RWPE2 (cell line): ENCODE results near the gene LRRTM4.

Experiments
- ATAC-seq: fragments of 200-7000 bp; cut with Tn5 transposase; 3 replicates; pipeline ENCODE4 v1.9.1; 2021; ENCODE audit warnings: low read depth
- DNase-seq: peaks from one replicate; pipeline ENCODE4 v3.0.0-alpha.2; 2020; ENCODE audit warnings: low spot score
- H3K27ac ChIP-seq: fragments of 450-650 bp; 2 replicates; pipeline ENCODE4 v1.5.1; 2017; ENCODE audit warnings: mild to moderate bottlenecking; ENCODE audit not compliant: poor library complexity, severe bottlenecking
- H3K27me3 ChIP-seq: fragments of 250-450 bp; sonication (Bioruptor Pico); 2 replicates; pipeline ENCODE4 v1.5.1; 2021; ENCODE audit warnings: mild to moderate bottlenecking, moderate library complexity; ENCODE audit not compliant: insufficient read depth, poor library complexity, severe bottlenecking
- H3K36me3 ChIP-seq: fragments of 250-450 bp; sonication (Bioruptor Pico); 2 replicates; pipeline ENCODE4 v1.5.1; 2020; ENCODE audit warnings: low read depth, mild to moderate bottlenecking, moderate library complexity
- H3K4me1 ChIP-seq: fragments of 250-450 bp; sonication (Bioruptor Pico); 2 replicates; pipeline ENCODE4 v1.5.1; 2021; ENCODE audit warnings: mild to moderate bottlenecking, moderate library complexity; ENCODE audit not compliant: insufficient read depth, poor library complexity, severe bottlenecking
- H3K4me3 ChIP-seq: fragments of 250-450 bp; sonication (Bioruptor Pico); 2 replicates; pipeline ENCODE4 v1.5.1; 2021; ENCODE audit warnings: mild to moderate bottlenecking, moderate library complexity; ENCODE audit not compliant: severe bottlenecking
- H3K9me3 ChIP-seq: fragments of 250-450 bp; sonication (Bioruptor Pico); 2 replicates; pipeline ENCODE4 v1.5.1; 2021; ENCODE audit warnings: mild to moderate bottlenecking, moderate library complexity; ENCODE audit not compliant: severe bottlenecking
- TF ChIP-seq, protein P1 (sequence below): fragments of 450-650 bp; IDR thresholded peaks from one replicate; pipeline ENCODE4 v1.5.1; 2017; ENCODE audit warnings: mild to moderate bottlenecking, moderate library complexity; ENCODE audit not compliant: poor library complexity, severe bottlenecking

Gene LRRTM4

DNA sequence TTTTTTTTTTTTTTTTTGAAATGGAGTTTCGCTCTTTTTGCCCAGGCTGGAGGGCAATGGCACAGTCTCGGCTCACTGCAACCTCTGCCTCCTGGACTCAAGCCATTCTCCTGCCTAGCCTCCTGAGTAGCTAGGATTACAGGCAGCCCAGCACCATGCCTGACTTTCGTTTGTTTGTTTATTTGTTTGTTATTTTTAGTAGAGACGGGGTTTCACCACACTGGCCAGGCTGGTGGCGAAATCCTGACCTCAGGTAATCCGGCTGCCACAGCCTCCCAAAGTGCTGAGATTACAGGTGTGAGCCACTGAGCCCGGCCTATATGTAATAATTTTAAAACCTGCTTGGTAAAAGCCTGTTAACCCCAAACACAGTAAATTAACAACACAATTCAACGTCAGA is 435.7 kb downstream of the LRRTM4 start:
- TF ChIP-seq, protein P1, sequence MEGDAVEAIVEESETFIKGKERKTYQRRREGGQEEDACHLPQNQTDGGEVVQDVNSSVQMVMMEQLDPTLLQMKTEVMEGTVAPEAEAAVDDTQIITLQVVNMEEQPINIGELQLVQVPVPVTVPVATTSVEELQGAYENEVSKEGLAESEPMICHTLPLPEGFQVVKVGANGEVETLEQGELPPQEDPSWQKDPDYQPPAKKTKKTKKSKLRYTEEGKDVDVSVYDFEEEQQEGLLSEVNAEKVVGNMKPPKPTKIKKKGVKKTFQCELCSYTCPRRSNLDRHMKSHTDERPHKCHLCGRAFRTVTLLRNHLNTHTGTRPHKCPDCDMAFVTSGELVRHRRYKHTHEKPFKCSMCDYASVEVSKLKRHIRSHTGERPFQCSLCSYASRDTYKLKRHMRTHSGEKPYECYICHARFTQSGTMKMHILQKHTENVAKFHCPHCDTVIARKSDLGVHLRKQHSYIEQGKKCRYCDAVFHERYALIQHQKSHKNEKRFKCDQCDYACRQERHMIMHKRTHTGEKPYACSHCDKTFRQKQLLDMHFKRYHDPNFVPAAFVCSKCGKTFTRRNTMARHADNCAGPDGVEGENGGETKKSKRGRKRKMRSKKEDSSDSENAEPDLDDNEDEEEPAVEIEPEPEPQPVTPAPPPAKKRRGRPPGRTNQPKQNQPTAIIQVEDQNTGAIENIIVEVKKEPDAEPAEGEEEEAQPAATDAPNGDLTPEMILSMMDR, result no peak
- Histone ChIP-seq H3K4me3 (no peak overlapping the region), H3K27ac (no peak overlapping the region)

GRCh38 chr2:77086051-77086450 is 436.1 kb downstream of the LRRTM4 start:
- Histone ChIP-seq H3K36me3 (no peaks in the 10 kb centered on the region), H3K27ac (no peak overlapping the region), H3K4me1 (no peaks in the 10 kb centered on the region), H3K27me3 (no peaks in the 10 kb centered on the region), H3K4me3 (no peak overlapping the region), H3K9me3 (no peaks in the 10 kb centered on the region)
- TF ChIP-seq, protein P1, result no peak
- no peak for ATAC-seq
- DNase-seq, result no peak

More for the DNA sequence above, 435.7 kb downstream of the LRRTM4 start:
- no peaks in the 10 kb centered on the region for H3K4me1 ChIP-seq
- no peak for DNase-seq
- H3K36me3 ChIP-seq, result no peaks in the 10 kb centered on the region
- H3K9me3 ChIP-seq, result no peaks in the 10 kb centered on the region
- H3K27me3 ChIP-seq, result no peaks in the 10 kb centered on the region
- no peak for ATAC-seq

DNA sequence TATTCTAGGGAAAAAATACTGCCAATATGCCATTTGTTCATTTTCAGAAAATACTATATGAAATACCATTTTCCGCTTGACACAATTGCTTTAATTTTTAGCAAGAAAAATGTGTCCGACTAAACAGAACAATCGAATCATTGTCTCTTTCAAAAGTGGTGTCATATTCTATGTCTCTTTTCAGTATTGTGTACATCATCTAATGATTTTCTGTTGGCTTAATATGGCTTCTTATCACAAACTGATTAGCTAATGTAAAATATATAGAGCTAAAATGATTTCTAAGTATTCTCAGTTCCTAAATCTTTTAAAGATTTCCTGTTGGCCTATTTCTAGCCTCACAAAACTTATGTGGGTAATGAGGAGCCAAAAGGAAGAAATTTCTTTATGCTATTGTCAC is 436.6 kb downstream of the LRRTM4 start:
- TF ChIP-seq, protein P1, result no peak
- Histone ChIP-seq H3K27ac (no peak overlapping the region), H3K36me3 (no peaks in the 10 kb centered on the region), H3K4me1 (no peaks in the 10 kb centered on the region), H3K27me3 (no peaks in the 10 kb centered on the region), H3K9me3 (no peaks in the 10 kb centered on the region), H3K4me3 (no peak overlapping the region)
- DNase-seq, result no peak
- no peak for ATAC-seq

GRCh38 chr2:77081597-77081996 is 440.6 kb downstream of the LRRTM4 start:
- Histone ChIP-seq H3K27me3 (no peaks in the 10 kb centered on the region), H3K27ac (no peak overlapping the region), H3K4me3 (no peak overlapping the region), H3K36me3 (no peaks in the 10 kb centered on the region), H3K4me1 (no peaks in the 10 kb centered on the region), H3K9me3 (no peaks in the 10 kb centered on the region)
- TF ChIP-seq, protein P1, result no peak
- DNase-seq (no peak), ATAC-seq (no peak)

GRCh38 chr2:77064324-77064723 is 457.9 kb downstream of the LRRTM4 start:
- no peaks in the 10 kb centered on the region for H3K36me3 ChIP-seq
- DNase-seq, result no peak
- TF ChIP-seq, protein P1, result no peak
- H3K27me3 ChIP-seq, result no peaks in the 10 kb centered on the region
- H3K4me1 ChIP-seq, result no peaks in the 10 kb centered on the region
- no peak overlapping the region for H3K27ac ChIP-seq
- no peak overlapping the region for H3K4me3 ChIP-seq
- H3K9me3 ChIP-seq, result no peaks in the 10 kb centered on the region
- no peak for ATAC-seq
